ENCODE measurements around the gene ARHGEF16. TPM values are rescaled to one million over a fixed set of nuclear protein-coding genes. Genes with fewer than 3 reads are reported as not detected.

ARHGEF16 gene
- total RNA-seq, 1 experiment from 2014 or later, result 11.2 TPM

GRCh38 chr1:3469849-3470649 is 15.6 kb downstream of the ARHGEF16 start:
- CTCF ChIA-PET, result no interaction called here
- intact Hi-C loops (cut with micrococcal nuclease; ENCODE audit: unreplicated experiment), result no loop called here
- Histone ChIP-seq H3K27ac (ENCODE audit: low read depth, low read length, poor library complexity, severe bottlenecking) (no peak overlapping the region), H3K36me3 (ENCODE audit: insufficient read depth, low read length, poor library complexity, severe bottlenecking) (no peaks in the 10 kb centered on the region), H3K4me1 (ENCODE audit: insufficient read depth, low read length, poor library complexity, severe bottlenecking) (peaks cover 37% of the 10 kb centered on the region), H3K4me3 (ENCODE audit: low read depth, low read length, poor library complexity, severe bottlenecking) (no peak overlapping the region), H3K9me3 (ENCODE audit: low read depth, low read length, poor library complexity, severe bottlenecking) (no peaks in the 10 kb centered on the region), H3K27me3 (replicated peaks; ENCODE audit: insufficient read depth, low read depth, low read length, poor library complexity) (no peaks in the 10 kb centered on the region)
- POLR2A ChIA-PET (ENCODE audit: low non-redundant PET), result no interaction called here
- BruUV-seq (replicated peaks), result no TSS peak
- no peak for DNase-seq (ENCODE audit: low spot score)
- TF ChIP-seq EZH2 (IDR thresholded peaks at IDR 0.05; ENCODE audit: borderline replicate concordance, low read depth, low read length, poor library complexity, severe bottlenecking) (no peak), CTCF (conservative IDR thresholded peaks at IDR 0.05; ENCODE audit: low read depth, low read length) (no peak)

GRCh38 chr1:3470650-3471355 is 16.3 kb downstream of the ARHGEF16 start:
- TF ChIP-seq CTCF (conservative IDR thresholded peaks at IDR 0.05; ENCODE audit: low read depth, low read length) (no peak), EZH2 (IDR thresholded peaks at IDR 0.05; ENCODE audit: borderline replicate concordance, low read depth, low read length, poor library complexity, severe bottlenecking) (no peak)
- peak overlapping the region; percentile 80 for H3K27ac ChIP-seq (ENCODE audit: low read depth, low read length, poor library complexity, severe bottlenecking)
- CTCF ChIA-PET, result interaction anchor here (0.7 to 3.2 kb wide), 3 partner anchors 18 to 148 kb away, joined by 5 to 27 read pairs (median 5); no protein-coding TSS in a partner anchor
- no peak overlapping the region for H3K4me3 ChIP-seq (ENCODE audit: low read depth, low read length, poor library complexity, severe bottlenecking)
- no TSS peak for BruUV-seq (replicated peaks)
- H3K36me3 ChIP-seq (ENCODE audit: insufficient read depth, low read length, poor library complexity, severe bottlenecking), result no peaks in the 10 kb centered on the region
- H3K27me3 ChIP-seq (replicated peaks; ENCODE audit: insufficient read depth, low read depth, low read length, poor library complexity), result no peaks in the 10 kb centered on the region
- intact Hi-C loops (cut with micrococcal nuclease; ENCODE audit: unreplicated experiment), result no loop called here
- DNase-seq (ENCODE audit: low spot score), result no peak
- H3K9me3 ChIP-seq (ENCODE audit: low read depth, low read length, poor library complexity, severe bottlenecking), result no peaks in the 10 kb centered on the region
- peaks cover 37% of the 10 kb centered on the region for H3K4me1 ChIP-seq (ENCODE audit: insufficient read depth, low read length, poor library complexity, severe bottlenecking)
- POLR2A ChIA-PET (ENCODE audit: low non-redundant PET), result no interaction called here

GRCh38 chr1:3471356-3472087 is 17.1 kb downstream of the ARHGEF16 start:
- CTCF ChIA-PET, result interaction anchor here (0.7 to 3.2 kb wide), 3 partner anchors 18 to 147 kb away, joined by 5 to 27 read pairs (median 5); no protein-coding TSS in a partner anchor
- Histone ChIP-seq H3K4me1 (ENCODE audit: insufficient read depth, low read length, poor library complexity, severe bottlenecking) (peaks cover 37% of the 10 kb centered on the region), H3K27me3 (replicated peaks; ENCODE audit: insufficient read depth, low read depth, low read length, poor library complexity) (no peaks in the 10 kb centered on the region), H3K4me3 (ENCODE audit: low read depth, low read length, poor library complexity, severe bottlenecking) (peak overlapping the region; percentile 22), H3K27ac (ENCODE audit: low read depth, low read length, poor library complexity, severe bottlenecking) (peak overlapping the region; percentile 80), H3K9me3 (ENCODE audit: low read depth, low read length, poor library complexity, severe bottlenecking) (no peaks in the 10 kb centered on the region), H3K36me3 (ENCODE audit: insufficient read depth, low read length, poor library complexity, severe bottlenecking) (no peaks in the 10 kb centered on the region)
- BruUV-seq (replicated peaks), result no TSS peak
- no peak for TF ChIP-seq EZH2 (IDR thresholded peaks at IDR 0.05; ENCODE audit: borderline replicate concordance, low read depth, low read length, poor library complexity, severe bottlenecking)
- TF ChIP-seq CTCF (conservative IDR thresholded peaks at IDR 0.05; ENCODE audit: low read depth, low read length), result peak; percentile 62
- intact Hi-C loops (cut with micrococcal nuclease; ENCODE audit: unreplicated experiment), result no loop called here
- POLR2A ChIA-PET (ENCODE audit: low non-redundant PET), result no interaction called here
- peak; percentile 78 for DNase-seq (ENCODE audit: low spot score)
